Measurements from ENCODE around the gene NRL.

GRCh38 chr14:24075485-24076301 is 39.1 kb downstream of the NRL start:
- TF ChIP-seq, protein P1, sequence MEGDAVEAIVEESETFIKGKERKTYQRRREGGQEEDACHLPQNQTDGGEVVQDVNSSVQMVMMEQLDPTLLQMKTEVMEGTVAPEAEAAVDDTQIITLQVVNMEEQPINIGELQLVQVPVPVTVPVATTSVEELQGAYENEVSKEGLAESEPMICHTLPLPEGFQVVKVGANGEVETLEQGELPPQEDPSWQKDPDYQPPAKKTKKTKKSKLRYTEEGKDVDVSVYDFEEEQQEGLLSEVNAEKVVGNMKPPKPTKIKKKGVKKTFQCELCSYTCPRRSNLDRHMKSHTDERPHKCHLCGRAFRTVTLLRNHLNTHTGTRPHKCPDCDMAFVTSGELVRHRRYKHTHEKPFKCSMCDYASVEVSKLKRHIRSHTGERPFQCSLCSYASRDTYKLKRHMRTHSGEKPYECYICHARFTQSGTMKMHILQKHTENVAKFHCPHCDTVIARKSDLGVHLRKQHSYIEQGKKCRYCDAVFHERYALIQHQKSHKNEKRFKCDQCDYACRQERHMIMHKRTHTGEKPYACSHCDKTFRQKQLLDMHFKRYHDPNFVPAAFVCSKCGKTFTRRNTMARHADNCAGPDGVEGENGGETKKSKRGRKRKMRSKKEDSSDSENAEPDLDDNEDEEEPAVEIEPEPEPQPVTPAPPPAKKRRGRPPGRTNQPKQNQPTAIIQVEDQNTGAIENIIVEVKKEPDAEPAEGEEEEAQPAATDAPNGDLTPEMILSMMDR (IDR thresholded peaks at IDR 0.05 in 2 of 3, conservative IDR thresholded peaks at IDR 0.05 in 1 of 3; ENCODE audit: insufficient read depth in 2 of 3, low read depth in 1 of 3, low read length in 3 of 3), result no peak
- TF ChIP-seq NFRKB (IDR thresholded peaks at IDR 0.05; ENCODE audit: low read depth), result no peak
- TF ChIP-seq MCM7 (IDR thresholded peaks at IDR 0.05), result no peak
- TF ChIP-seq MED1 (CRISPR knock-in tag; IDR thresholded peaks at IDR 0.05; ENCODE audit: borderline replicate concordance), result no peak
- TF ChIP-seq FOXK1 (CRISPR knock-in tag; IDR thresholded peaks at IDR 0.05; ENCODE audit: borderline replicate concordance), result no peak
